ENCODE measurements around the gene RPA1.

The RPA1 gene

DNA sequence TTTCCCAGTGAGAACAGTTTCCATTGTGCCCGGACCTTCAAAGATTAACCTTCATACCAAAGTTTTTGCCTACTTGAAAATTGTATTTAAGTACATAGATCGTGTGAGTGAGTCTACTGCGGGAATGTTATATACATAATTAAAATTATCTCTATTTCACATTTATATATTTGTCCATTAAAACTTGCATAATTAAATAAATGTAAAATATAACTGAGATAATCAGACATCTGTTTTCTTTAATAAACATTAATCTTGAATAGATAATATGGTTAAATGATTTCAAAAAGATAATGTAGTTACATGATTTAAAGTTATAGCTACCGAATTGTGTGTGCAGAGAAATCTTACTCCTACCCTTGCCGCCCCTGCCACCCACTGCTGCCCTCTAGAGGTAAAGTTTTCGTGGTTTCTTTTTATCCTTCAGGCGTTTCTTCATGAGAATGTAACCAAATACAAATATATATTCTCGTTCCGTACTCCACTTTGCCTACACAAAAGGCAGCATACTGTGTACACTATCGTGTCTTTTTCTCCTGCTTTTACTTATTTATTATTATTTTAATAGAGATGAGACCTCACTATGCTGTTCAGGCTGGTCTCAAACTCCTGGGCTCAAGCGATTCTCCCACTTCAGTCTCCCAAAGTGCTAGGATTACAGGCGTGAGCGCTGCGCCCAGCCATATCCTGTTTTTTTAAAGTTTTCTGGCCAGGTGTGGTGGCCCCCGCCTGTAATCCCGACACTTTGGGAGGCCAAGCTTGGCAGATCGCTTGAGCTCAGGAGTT, 35.6 kb downstream of the RPA1 start:
- DNase-seq = peak; percentile 56
- H3K79me2 ChIP-seq (ENCODE audit: low read length) = no peaks in the 10 kb centered on the region; the same call in 1 of the 2 replicates
- no peak overlapping the region for H2AFZ ChIP-seq (ENCODE audit: low read length)
- H3K36me3 ChIP-seq (replicated peaks; ENCODE audit: insufficient read depth, low read length) = no peaks in the 10 kb centered on the region; the same call in 1 of the 2 replicates
- no peaks in the 10 kb centered on the region for H4K20me1 ChIP-seq (ENCODE audit: insufficient read depth, low read length)
- H3K9me3 ChIP-seq (replicated peaks; ENCODE audit: insufficient read depth, low read length) = no peaks in the 10 kb centered on the region
- no peaks in the 10 kb centered on the region for H3K27me3 ChIP-seq (replicated peaks; ENCODE audit: insufficient read depth, low read length)
- no peak overlapping the region for H3K27ac ChIP-seq (ENCODE audit: low read length)
- peak; percentile 61 for TF ChIP-seq CTCF (IDR thresholded peaks at IDR 0.05; ENCODE audit: low read length)
- no peak for TF ChIP-seq EZH2phosphoT487 (IDR thresholded peaks at IDR 0.05; ENCODE audit: low read length)
- H3K9ac ChIP-seq (ENCODE audit: low read length) = no peak overlapping the region
- H3K4me1 ChIP-seq (ENCODE audit: low read length) = no peaks in the 10 kb centered on the region
- no peaks in the 10 kb centered on the region for H3F3A ChIP-seq (ENCODE audit: insufficient read depth, low read length)
- H3K4me3 ChIP-seq (ENCODE audit: low read length) = no peak overlapping the region
- H3K9me2 ChIP-seq (replicated peaks; ENCODE audit: insufficient read depth, low read length) = no peaks in the 10 kb centered on the region
- H3K4me2 ChIP-seq (ENCODE audit: low read depth, low read length) = no peak overlapping the region

GRCh38 chr17:1867307-1867706, 37.5 kb downstream of the RPA1 start:
- H3K27ac ChIP-seq (ENCODE audit: low read length) = no peak overlapping the region
- no peaks in the 10 kb centered on the region; the same call in none of the 2 replicates for H3K79me2 ChIP-seq (ENCODE audit: low read length)
- no peak overlapping the region for H3K9ac ChIP-seq (ENCODE audit: low read length)
- no peak for DNase-seq
- H2AFZ ChIP-seq (ENCODE audit: low read length) = no peak overlapping the region
- TF ChIP-seq EZH2 (optimal IDR thresholded peaks at IDR 0.05; ENCODE audit: low read depth, low read length) (no peak), CTCF (IDR thresholded peaks at IDR 0.05; ENCODE audit: low read length) (no peak), EZH2phosphoT487 (IDR thresholded peaks at IDR 0.05; ENCODE audit: low read length) (no peak)
- no peaks in the 10 kb centered on the region for H3K27me3 ChIP-seq (replicated peaks; ENCODE audit: insufficient read depth, low read length)
- no peaks in the 10 kb centered on the region for H3K9me3 ChIP-seq (replicated peaks; ENCODE audit: insufficient read depth, low read length)
- no peaks in the 10 kb centered on the region for H4K20me1 ChIP-seq (ENCODE audit: insufficient read depth, low read length)
- no peak overlapping the region for H3K4me3 ChIP-seq (ENCODE audit: low read length)
- no peaks in the 10 kb centered on the region; the same call in 1 of the 2 replicates for H3K36me3 ChIP-seq (replicated peaks; ENCODE audit: insufficient read depth, low read length)
- no peak overlapping the region for H3K4me2 ChIP-seq (ENCODE audit: low read depth, low read length)
- H3K9me2 ChIP-seq (replicated peaks; ENCODE audit: insufficient read depth, low read length) = no peaks in the 10 kb centered on the region
- no peaks in the 10 kb centered on the region for H3K4me1 ChIP-seq (ENCODE audit: low read length)
- H3F3A ChIP-seq (ENCODE audit: insufficient read depth, low read length) = no peaks in the 10 kb centered on the region

DNA sequence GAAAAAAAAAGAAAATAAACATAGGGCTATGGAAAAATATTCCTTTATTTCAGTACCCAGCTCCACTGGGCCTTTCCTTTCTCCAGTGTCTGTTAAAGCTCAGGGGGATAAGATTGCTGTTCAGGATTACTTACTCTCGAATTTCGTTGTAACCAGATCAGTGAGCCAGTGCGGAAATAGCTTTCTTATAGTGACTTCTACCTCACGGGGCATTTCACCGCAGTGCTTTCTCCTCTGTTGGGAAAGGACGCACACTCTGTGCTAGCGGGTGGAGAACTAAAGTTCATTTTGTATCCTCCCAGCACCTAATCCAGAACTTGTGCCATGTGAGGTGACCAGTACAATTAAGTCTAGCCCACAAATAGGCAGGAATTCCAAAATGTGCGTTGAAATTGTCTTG, 38.3 kb downstream of the RPA1 start:
- Histone ChIP-seq H3K4me2 (ENCODE audit: low read depth, low read length) (no peak overlapping the region), H3K9ac (ENCODE audit: low read length) (no peak overlapping the region), H3K27me3 (replicated peaks; ENCODE audit: insufficient read depth, low read length) (no peaks in the 10 kb centered on the region), H3K27ac (ENCODE audit: low read length) (no peak overlapping the region), H3K9me2 (replicated peaks; ENCODE audit: insufficient read depth, low read length) (no peaks in the 10 kb centered on the region), H4K20me1 (ENCODE audit: insufficient read depth, low read length) (no peaks in the 10 kb centered on the region), H3K36me3 (replicated peaks; ENCODE audit: insufficient read depth, low read length) (no peaks in the 10 kb centered on the region; the same call in 1 of the 2 replicates), H2AFZ (ENCODE audit: low read length) (no peak overlapping the region), H3K4me3 (ENCODE audit: low read length) (no peak overlapping the region), H3K4me1 (ENCODE audit: low read length) (no peaks in the 10 kb centered on the region), H3K9me3 (replicated peaks; ENCODE audit: insufficient read depth, low read length) (no peaks in the 10 kb centered on the region), H3K79me2 (ENCODE audit: low read length) (no peaks in the 10 kb centered on the region; the same call in none of the 2 replicates), H3F3A (ENCODE audit: insufficient read depth, low read length) (no peaks in the 10 kb centered on the region)
- TF ChIP-seq EZH2 (optimal IDR thresholded peaks at IDR 0.05; ENCODE audit: low read depth, low read length) = no peak
- no peak for TF ChIP-seq EZH2phosphoT487 (IDR thresholded peaks at IDR 0.05; ENCODE audit: low read length)
- no peak for TF ChIP-seq CTCF (IDR thresholded peaks at IDR 0.05; ENCODE audit: low read length)
- DNase-seq = no peak

Measured in MM.1S (cell line).